ENCODE results near the gene C10orf71.

C10orf71 gene

GRCh38 chr10:49368256-49368655 lies 69.3 kb downstream of the C10orf71 start:
- WGBS, 2 experiments (ENCODE audit: insufficient coverage in 2 of 2): 88 to 95% methylated on average over 1 to 4 of the region's 4 CpGs
- Histone ChIP-seq H3K4me1 (ENCODE audit: control insufficient read depth, insufficient read depth, low read length, poor library complexity, severe bottlenecking) (peaks cover 12% of the 10 kb centered on the region), H3K9me3 (ENCODE audit: control insufficient read depth, low read length) (no peaks in the 10 kb centered on the region), H3K36me3 (ENCODE audit: control insufficient read depth, insufficient read depth, low read length) (no peaks in the 10 kb centered on the region), H3K27ac (ENCODE audit: low read depth, low read length, severe bottlenecking) (no peak overlapping the region), H3K4me3 (ENCODE audit: extremely low read depth, insufficient read depth, low read length, poor library complexity, severe bottlenecking) (no peak overlapping the region)

- WGBS, 2 experiments (ENCODE audit: insufficient coverage in 2 of 2): 68 to 86% methylated on average over 7 to 10 of the region's 14 CpGs
These were observed 70.5 kb downstream of the C10orf71 start for GRCh38 chr10:49369216-49370162.

DNA sequence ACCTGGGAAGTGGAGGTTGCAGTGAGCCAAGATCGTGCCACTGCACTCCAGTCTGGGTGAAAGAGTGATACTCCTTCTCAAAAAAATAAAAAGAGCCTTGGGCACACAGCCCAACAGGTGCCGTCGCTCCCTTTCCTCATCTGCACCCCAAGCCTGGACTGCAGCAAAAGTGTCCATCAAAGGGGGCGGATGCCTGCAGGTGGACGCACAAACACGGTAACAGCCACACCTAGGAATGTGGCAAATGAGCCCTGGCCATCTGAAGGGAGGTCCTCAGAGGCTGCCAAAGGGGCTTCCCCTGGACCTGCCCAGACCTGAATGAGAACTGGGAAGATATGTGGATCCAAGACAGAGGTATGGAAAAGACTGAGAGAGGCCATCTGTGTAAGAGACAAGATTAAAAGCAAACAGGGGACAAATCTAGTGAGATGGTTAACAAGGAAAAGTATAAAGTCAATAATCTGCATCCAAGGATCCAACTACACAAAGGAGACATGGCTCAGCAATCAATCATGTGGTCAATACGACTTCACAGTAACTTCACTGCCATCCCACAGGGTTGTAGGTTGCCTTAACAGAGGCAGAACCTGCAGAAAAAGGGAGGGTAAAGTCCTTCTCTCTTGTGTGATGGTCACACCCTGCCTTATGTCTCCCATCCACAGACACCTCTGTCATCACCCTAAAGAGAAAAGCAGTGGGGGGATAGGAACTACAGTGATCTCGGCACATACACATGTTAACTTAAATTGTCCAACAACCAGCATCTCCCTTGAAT lies 71.5 kb downstream of the C10orf71 start:
- Histone ChIP-seq H3K4me3 (ENCODE audit: extremely low read depth, insufficient read depth, low read length, poor library complexity, severe bottlenecking) (no peak overlapping the region), H3K36me3 (ENCODE audit: control insufficient read depth, insufficient read depth, low read length) (no peaks in the 10 kb centered on the region), H3K27ac (ENCODE audit: low read depth, low read length, severe bottlenecking) (no peak overlapping the region), H3K4me1 (ENCODE audit: control insufficient read depth, insufficient read depth, low read length, poor library complexity, severe bottlenecking) (peaks cover 12% of the 10 kb centered on the region), H3K9me3 (ENCODE audit: control insufficient read depth, low read length) (no peaks in the 10 kb centered on the region)
- 92 to 100% methylated on average over 5 of the region's 8 CpGs for WGBS, 2 experiments (ENCODE audit: insufficient coverage in 2 of 2)

More at GRCh38 chr10:49369216-49370162, 70.5 kb downstream of the C10orf71 start:
- peaks cover 12% of the 10 kb centered on the region for H3K4me1 ChIP-seq (ENCODE audit: control insufficient read depth, insufficient read depth, low read length, poor library complexity, severe bottlenecking)
- no peak overlapping the region for H3K27ac ChIP-seq (ENCODE audit: low read depth, low read length, severe bottlenecking)
- no peak overlapping the region for H3K4me3 ChIP-seq (ENCODE audit: extremely low read depth, insufficient read depth, low read length, poor library complexity, severe bottlenecking)
- H3K9me3 ChIP-seq (ENCODE audit: control insufficient read depth, low read length): no peaks in the 10 kb centered on the region
- no peaks in the 10 kb centered on the region for H3K36me3 ChIP-seq (ENCODE audit: control insufficient read depth, insufficient read depth, low read length)

- Histone ChIP-seq H3K27ac (ENCODE audit: low read depth, low read length, severe bottlenecking) (no peak overlapping the region), H3K4me3 (ENCODE audit: extremely low read depth, insufficient read depth, low read length, poor library complexity, severe bottlenecking) (no peak overlapping the region), H3K9me3 (ENCODE audit: control insufficient read depth, low read length) (no peaks in the 10 kb centered on the region), H3K36me3 (ENCODE audit: control insufficient read depth, insufficient read depth, low read length) (no peaks in the 10 kb centered on the region), H3K4me1 (ENCODE audit: control insufficient read depth, insufficient read depth, low read length, poor library complexity, severe bottlenecking) (peaks cover 12% of the 10 kb centered on the region)
- 75 to 88% methylated on average over 1 to 3 of the region's 3 CpGs for WGBS, 2 experiments (ENCODE audit: insufficient coverage in 2 of 2)
These were observed 73.0 kb downstream of the C10orf71 start for GRCh38 chr10:49371967-49372366.

DNA sequence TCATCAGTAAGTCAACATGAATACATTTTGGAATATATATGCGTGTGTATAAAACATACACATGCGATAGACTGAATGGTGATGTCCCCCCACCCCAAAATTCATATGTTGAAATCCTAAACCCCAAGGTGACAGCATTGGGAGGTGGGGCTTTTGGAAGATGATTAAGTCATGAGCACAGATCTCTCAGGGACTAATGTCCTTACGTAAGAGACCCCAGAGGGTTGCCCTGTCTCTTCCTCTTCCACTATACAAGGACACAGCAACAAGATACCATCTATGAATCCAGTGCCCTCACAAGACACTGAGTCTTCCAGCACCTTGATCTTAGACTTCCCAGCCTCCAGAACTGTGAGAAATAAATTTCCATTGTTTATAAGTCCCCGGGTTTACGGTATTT lies 74.4 kb downstream of the C10orf71 start:
- H3K4me1 ChIP-seq (ENCODE audit: control insufficient read depth, insufficient read depth, low read length, poor library complexity, severe bottlenecking): peaks cover 12% of the 10 kb centered on the region
- H3K9me3 ChIP-seq (ENCODE audit: control insufficient read depth, low read length): no peaks in the 10 kb centered on the region
- 83% methylated on average over 1 of the region's 5 CpGs; no CpG with 5 or more reads in 1 of the 2 experiments for WGBS, 2 experiments (ENCODE audit: insufficient coverage in 2 of 2)
- no peak overlapping the region for H3K4me3 ChIP-seq (ENCODE audit: extremely low read depth, insufficient read depth, low read length, poor library complexity, severe bottlenecking)
- no peak overlapping the region for H3K27ac ChIP-seq (ENCODE audit: low read depth, low read length, severe bottlenecking)
- no peaks in the 10 kb centered on the region for H3K36me3 ChIP-seq (ENCODE audit: control insufficient read depth, insufficient read depth, low read length)

- Histone ChIP-seq H3K9me3 (ENCODE audit: control insufficient read depth, low read length) (no peaks in the 10 kb centered on the region), H3K4me1 (ENCODE audit: control insufficient read depth, insufficient read depth, low read length, poor library complexity, severe bottlenecking) (peaks cover 2% of the 10 kb centered on the region), H3K36me3 (ENCODE audit: control insufficient read depth, insufficient read depth, low read length) (no peaks in the 10 kb centered on the region), H3K4me3 (ENCODE audit: extremely low read depth, insufficient read depth, low read length, poor library complexity, severe bottlenecking) (no peak overlapping the region), H3K27ac (ENCODE audit: low read depth, low read length, severe bottlenecking) (no peak overlapping the region)
- WGBS, 2 experiments (ENCODE audit: insufficient coverage in 2 of 2): 100% methylated on average over 1 of the region's 5 CpGs; no CpG with 5 or more reads in 1 of the 2 experiments
These were observed 75.8 kb downstream of the C10orf71 start for GRCh38 chr10:49374740-49375139.

GRCh38 chr10:49375611-49376010 lies 76.6 kb downstream of the C10orf71 start:
- no peaks in the 10 kb centered on the region for H3K4me1 ChIP-seq (ENCODE audit: control insufficient read depth, insufficient read depth, low read length, poor library complexity, severe bottlenecking)
- H3K4me3 ChIP-seq (ENCODE audit: extremely low read depth, insufficient read depth, low read length, poor library complexity, severe bottlenecking): no peak overlapping the region
- no peaks in the 10 kb centered on the region for H3K9me3 ChIP-seq (ENCODE audit: control insufficient read depth, low read length)
- WGBS, 2 experiments (ENCODE audit: insufficient coverage in 2 of 2): 77 to 83% methylated on average over 1 to 2 of the region's 3 CpGs
- H3K36me3 ChIP-seq (ENCODE audit: control insufficient read depth, insufficient read depth, low read length): no peaks in the 10 kb centered on the region
- no peak overlapping the region for H3K27ac ChIP-seq (ENCODE audit: low read depth, low read length, severe bottlenecking)
